NCI-H2107 treated with DMSO at 0.1 percent for 48 hours (cell line): Measurements from ENCODE around the gene UBFD1.
A peak's percentile ranks its signal among the peaks of the same experiment; 100 is the strongest.
"Not testable (repeated sequence)": the region's sequence is repeated elsewhere in the genome, so short reads cannot be mapped to it uniquely, and the experiment has no call there.

Experiments used
- DNase-seq: peaks from one replicate; lab custom pipeline; 2025; ENCODE audit not compliant: unreplicated experiment; lab: John Stamatoyannopoulos, UW

Gene UBFD1

GRCh38 chr16:23564575-23565363, 7.2 kb downstream of the UBFD1 start:
- no peak for DNase-seq

GRCh38 chr16:23566724-23567123, 9.2 kb downstream of the UBFD1 start:
- DNase-seq: no peak

GRCh38 chr16:23567602-23568001, 10.1 kb downstream of the UBFD1 start:
- no peak for DNase-seq

GRCh38 chr16:23570992-23571632, 13.6 kb downstream of the UBFD1 start:
- DNase-seq: no peak

- DNase-seq: no peak
Observed at GRCh38 chr16:23571895-23572294, 14.4 kb downstream of the UBFD1 start.

GRCh38 chr16:23572394-23572793, 14.9 kb downstream of the UBFD1 start:
- no peak for DNase-seq

- DNase-seq: no peak
Observed at GRCh38 chr16:23573817-23574216, 16.3 kb downstream of the UBFD1 start.

GRCh38 chr16:23575834-23576233, 18.3 kb downstream of the UBFD1 start:
- DNase-seq: no peak

GRCh38 chr16:23577493-23577892, 20.0 kb downstream of the UBFD1 start:
- DNase-seq: no peak

- no peak for DNase-seq
Observed at GRCh38 chr16:23578101-23578830, 20.7 kb downstream of the UBFD1 start.

- DNase-seq: no peak
Observed at GRCh38 chr16:23579371-23579770, 21.8 kb downstream of the UBFD1 start.

GRCh38 chr16:23580391-23580790, 22.9 kb downstream of the UBFD1 start:
- DNase-seq: no peak

- DNase-seq: no peak
Observed at GRCh38 chr16:23581764-23582163, 24.2 kb downstream of the UBFD1 start.

- not testable (repeated sequence) for DNase-seq
Observed at GRCh38 chr16:23583271-23583670, 25.7 kb downstream of the UBFD1 start.

- DNase-seq: no peak
Observed at GRCh38 chr16:23584186-23585076, 26.9 kb downstream of the UBFD1 start.

GRCh38 chr16:23587726-23588125, 30.2 kb downstream of the UBFD1 start:
- DNase-seq: no peak

- DNase-seq: no peak
Observed at GRCh38 chr16:23590181-23590580, 32.7 kb downstream of the UBFD1 start.

- DNase-seq: no peak
Observed at GRCh38 chr16:23594186-23594585, 36.7 kb downstream of the UBFD1 start.

- no peak for DNase-seq
Observed at GRCh38 chr16:23595246-23595950, 37.9 kb downstream of the UBFD1 start.

- peak; percentile 25 for DNase-seq
Observed at GRCh38 chr16:23595951-23596720, 38.6 kb downstream of the UBFD1 start, which contains the start of gene NDUFAB1. TSS of gene NDUFAB1 (minus strand) at chr16:23596316. CDS start at chr16:23596290, 26 bp downstream.
